ENCODE data around the gene ZNF319. TPM values are rescaled to one million over a fixed set of nuclear protein-coding genes. Genes with fewer than 3 reads are reported as not detected.

Gene ZNF319
- total RNA-seq, 1 donor from 2014 or later, result 15.0 TPM

DNA sequence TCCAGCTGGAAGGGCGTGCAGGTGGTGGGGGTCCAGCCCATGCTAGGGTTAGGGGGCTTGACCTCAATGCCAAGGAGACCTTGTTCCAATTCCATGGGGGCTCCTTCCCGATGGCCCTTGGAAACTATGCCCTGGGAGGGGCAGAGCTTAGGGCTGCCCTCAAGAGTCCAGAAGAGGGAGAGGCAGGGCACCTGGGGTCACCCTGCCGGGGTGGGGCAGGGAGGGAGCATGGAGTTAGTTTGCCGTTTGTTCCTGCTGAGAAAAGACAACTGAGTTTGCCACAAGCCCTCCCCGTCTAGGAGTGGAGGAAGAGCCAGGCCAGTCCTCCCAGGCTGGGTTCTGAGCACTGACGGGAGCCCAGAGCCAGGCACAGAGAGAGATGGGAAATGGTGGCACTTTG, 46.5 kb upstream of the ZNF319 start:
- peaks cover 15% of the 10 kb centered on the region for H3K4me1 Mint-ChIP-seq
- H3K9me3 Mint-ChIP-seq, result no peaks in the 10 kb centered on the region
- TF ChIP-seq, protein P1, sequence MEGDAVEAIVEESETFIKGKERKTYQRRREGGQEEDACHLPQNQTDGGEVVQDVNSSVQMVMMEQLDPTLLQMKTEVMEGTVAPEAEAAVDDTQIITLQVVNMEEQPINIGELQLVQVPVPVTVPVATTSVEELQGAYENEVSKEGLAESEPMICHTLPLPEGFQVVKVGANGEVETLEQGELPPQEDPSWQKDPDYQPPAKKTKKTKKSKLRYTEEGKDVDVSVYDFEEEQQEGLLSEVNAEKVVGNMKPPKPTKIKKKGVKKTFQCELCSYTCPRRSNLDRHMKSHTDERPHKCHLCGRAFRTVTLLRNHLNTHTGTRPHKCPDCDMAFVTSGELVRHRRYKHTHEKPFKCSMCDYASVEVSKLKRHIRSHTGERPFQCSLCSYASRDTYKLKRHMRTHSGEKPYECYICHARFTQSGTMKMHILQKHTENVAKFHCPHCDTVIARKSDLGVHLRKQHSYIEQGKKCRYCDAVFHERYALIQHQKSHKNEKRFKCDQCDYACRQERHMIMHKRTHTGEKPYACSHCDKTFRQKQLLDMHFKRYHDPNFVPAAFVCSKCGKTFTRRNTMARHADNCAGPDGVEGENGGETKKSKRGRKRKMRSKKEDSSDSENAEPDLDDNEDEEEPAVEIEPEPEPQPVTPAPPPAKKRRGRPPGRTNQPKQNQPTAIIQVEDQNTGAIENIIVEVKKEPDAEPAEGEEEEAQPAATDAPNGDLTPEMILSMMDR (IDR thresholded peaks at IDR 0.05; ENCODE audit: unreplicated experiment), result no peak
- H3K36me3 Mint-ChIP-seq, result no peaks in the 10 kb centered on the region
- H3K27me3 Mint-ChIP-seq (ENCODE audit: low read depth), result no peaks in the 10 kb centered on the region
- H3K4me3 Mint-ChIP-seq, result no peak overlapping the region
- H3K27ac Mint-ChIP-seq, result no peak overlapping the region
- DNase-seq (ENCODE audit: low spot score in 2 of 2, unreplicated experiment in 2 of 2), result no peak

DNA sequence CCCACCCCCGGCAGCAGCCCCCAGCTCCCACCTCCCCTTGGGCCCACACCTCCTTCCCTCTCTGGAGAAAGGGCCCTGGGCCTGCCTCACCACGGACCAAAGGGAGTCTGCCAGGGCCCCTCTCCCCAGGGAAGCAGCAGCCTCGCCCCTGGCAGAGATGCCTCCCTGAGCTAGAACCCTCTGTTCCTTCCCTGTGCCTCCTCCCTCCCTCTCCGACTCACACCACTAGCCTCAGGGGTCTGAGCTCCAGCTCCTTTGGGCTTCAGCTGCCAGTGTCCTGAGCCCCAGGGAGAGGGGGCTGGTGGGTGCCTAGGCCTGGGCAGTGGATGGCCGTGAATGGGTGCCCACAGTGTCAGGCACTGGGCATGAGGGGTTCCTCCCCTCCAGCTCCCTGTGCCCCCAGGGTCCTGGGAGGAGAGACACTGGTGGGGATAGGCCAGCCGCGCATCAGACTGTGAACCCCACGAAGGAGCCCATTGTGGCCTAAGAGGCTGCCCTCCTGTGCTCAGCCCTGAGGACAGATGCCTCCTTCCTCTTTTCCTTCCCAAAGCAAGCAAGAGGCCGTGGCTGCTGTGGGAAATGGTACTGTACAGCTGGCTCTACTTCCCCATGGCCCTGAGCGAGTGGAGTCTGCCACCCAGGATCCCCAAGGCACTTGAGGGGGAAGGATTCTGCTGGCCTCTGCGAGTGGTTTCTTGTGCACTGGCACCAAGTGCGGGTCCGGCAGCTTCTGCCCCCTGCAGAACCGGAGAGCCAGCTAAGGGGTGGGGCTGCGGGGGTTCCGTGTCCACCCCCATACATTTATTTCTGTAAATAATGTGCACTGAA, 45.8 kb upstream of the ZNF319 start:
- DNase-seq (ENCODE audit: low spot score in 2 of 2, unreplicated experiment in 2 of 2), result no peak
- no peaks in the 10 kb centered on the region for H3K36me3 Mint-ChIP-seq
- TF ChIP-seq, protein P1 (IDR thresholded peaks at IDR 0.05; ENCODE audit: unreplicated experiment), result no peak
- no peak overlapping the region for H3K4me3 Mint-ChIP-seq
- no peaks in the 10 kb centered on the region for H3K27me3 Mint-ChIP-seq (ENCODE audit: low read depth)
- peaks cover 15% of the 10 kb centered on the region for H3K4me1 Mint-ChIP-seq
- H3K9me3 Mint-ChIP-seq, result no peaks in the 10 kb centered on the region
- H3K27ac Mint-ChIP-seq, result no peak overlapping the region

DNA sequence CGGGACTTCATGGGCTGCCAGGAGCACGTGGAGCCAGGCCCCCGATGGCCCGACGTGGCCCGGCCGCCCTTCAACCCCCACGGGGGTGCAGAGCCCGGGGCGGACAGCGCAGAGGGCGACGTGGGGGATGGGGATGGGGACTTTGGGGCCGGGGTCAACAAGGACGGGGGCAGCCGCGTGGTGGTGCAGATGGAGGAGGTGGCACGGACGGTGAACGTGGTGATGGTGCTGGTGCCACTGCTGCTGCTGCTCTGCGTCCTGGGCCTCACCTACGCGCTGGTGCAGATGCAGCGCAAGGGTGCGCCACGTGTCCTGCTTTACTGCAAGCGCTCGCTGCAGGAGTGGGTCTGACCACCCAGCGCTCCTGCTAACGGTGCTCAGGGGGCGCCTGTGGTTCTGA, 44.6 kb upstream of the ZNF319 start:
- no peak for DNase-seq (ENCODE audit: low spot score in 2 of 2, unreplicated experiment in 2 of 2)
- no peaks in the 10 kb centered on the region for H3K36me3 Mint-ChIP-seq

DNA sequence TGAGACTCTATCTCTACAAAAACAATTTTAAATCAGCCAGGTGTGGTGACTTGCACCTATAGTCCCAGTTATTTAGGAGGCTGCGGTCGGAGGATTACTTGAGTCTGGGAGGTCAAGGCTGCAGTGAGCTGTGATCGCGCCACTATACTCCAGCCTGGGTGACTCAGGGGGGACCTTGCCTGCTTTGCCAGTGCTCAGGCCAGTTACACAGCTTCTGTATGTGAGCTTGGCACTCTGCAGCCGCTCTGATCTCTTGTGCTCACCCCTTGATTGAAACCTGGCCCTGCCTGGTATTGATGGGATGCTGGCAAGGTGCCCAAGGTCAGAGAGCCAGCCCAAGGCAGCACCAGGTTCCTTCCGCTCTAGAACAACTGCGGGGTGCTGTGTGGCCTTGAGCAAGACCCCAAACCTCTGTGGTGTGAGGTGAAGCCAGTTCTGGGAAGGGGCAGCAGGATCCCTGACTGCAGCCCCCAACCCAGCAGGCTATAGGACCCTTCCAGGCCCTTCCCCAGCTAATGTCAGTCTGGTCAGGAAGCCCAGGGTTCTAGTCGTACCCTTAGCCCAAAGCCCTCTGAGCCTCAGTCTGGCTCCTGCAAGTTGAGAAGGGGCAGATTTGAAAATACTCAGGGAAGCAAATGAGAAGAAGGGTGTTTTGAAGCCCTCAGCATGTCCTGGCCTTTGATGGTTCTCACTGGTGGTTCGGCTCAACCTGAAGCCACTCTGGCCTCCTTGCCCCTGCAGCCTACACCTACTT, 44.0 kb upstream of the ZNF319 start:
- TF ChIP-seq, protein P1 (IDR thresholded peaks at IDR 0.05; ENCODE audit: unreplicated experiment), result no peak
- Mint-ChIP-seq H3K4me3 (no peak overlapping the region), H3K27me3 (ENCODE audit: low read depth) (no peaks in the 10 kb centered on the region), H3K9me3 (no peaks in the 10 kb centered on the region), H3K36me3 (peaks cover 4% of the 10 kb centered on the region), H3K27ac (no peak overlapping the region), H3K4me1 (peaks cover 10% of the 10 kb centered on the region)
- no peak for DNase-seq (ENCODE audit: low spot score in 2 of 2, unreplicated experiment in 2 of 2)

More for the DNA sequence above, 44.6 kb upstream of the ZNF319 start:
- TF ChIP-seq, protein P1 (IDR thresholded peaks at IDR 0.05; ENCODE audit: unreplicated experiment), result no peak
- no peaks in the 10 kb centered on the region for H3K27me3 Mint-ChIP-seq (ENCODE audit: low read depth)
- H3K9me3 Mint-ChIP-seq, result no peaks in the 10 kb centered on the region
- no peak overlapping the region for H3K27ac Mint-ChIP-seq
- H3K4me3 Mint-ChIP-seq, result no peak overlapping the region
- peaks cover 10% of the 10 kb centered on the region for H3K4me1 Mint-ChIP-seq

DNA sequence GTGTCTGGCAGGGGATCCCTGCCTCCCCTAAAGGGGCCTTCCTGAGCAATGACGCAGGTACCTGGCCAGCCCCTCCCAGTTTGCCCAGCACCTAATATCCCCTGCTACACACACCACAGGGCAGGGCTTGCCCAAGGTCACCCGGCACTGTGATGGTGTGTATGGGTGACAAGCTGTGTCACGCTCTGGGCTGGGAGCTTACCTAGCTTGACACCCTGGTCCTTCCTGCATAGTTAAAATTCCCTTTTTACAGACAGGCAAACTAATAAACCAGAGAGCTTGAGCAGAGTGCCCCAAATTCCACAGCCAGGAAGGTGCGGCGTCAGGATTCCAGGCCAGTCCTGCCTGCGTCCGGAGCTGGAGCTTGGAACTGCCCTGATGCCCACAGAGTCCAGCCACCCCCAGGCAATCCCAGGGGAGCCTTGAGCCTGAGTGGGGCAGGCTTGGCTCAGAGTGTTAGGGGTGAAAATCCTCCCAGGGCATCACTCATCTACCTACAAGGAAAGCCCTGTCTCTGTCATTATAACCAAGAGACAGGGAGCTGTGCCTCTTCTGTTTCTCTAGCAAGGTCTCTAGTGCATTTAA, 43.2 kb upstream of the ZNF319 start:
- no peak overlapping the region for H3K4me3 Mint-ChIP-seq
- TF ChIP-seq, protein P1 (IDR thresholded peaks at IDR 0.05; ENCODE audit: unreplicated experiment), result no peak
- H3K4me1 Mint-ChIP-seq, result peaks cover 10% of the 10 kb centered on the region
- DNase-seq (ENCODE audit: low spot score in 2 of 2, unreplicated experiment in 2 of 2), result no peak
- H3K27ac Mint-ChIP-seq, result no peak overlapping the region
- no peaks in the 10 kb centered on the region for H3K9me3 Mint-ChIP-seq
- peaks cover 6% of the 10 kb centered on the region for H3K36me3 Mint-ChIP-seq
- H3K27me3 Mint-ChIP-seq (ENCODE audit: low read depth), result no peaks in the 10 kb centered on the region
